Activated gamma-delta T cell treated with anti-CD3 and anti-CD28 coated beads, Interleukin-2, amount 50 U/mL, for 16 hours (primary cell): ENCODE results near the gene SCLY.
"Not testable (repeated sequence)": the region's sequence is repeated elsewhere in the genome, so short reads cannot be mapped to it uniquely, and the experiment has no call there.

Experiments used
- DNase-seq: peaks from one replicate; pipeline ENCODE4 v3.0.0-alpha.2; 2020; ENCODE audit warnings: low read depth

SCLY gene, protein sequence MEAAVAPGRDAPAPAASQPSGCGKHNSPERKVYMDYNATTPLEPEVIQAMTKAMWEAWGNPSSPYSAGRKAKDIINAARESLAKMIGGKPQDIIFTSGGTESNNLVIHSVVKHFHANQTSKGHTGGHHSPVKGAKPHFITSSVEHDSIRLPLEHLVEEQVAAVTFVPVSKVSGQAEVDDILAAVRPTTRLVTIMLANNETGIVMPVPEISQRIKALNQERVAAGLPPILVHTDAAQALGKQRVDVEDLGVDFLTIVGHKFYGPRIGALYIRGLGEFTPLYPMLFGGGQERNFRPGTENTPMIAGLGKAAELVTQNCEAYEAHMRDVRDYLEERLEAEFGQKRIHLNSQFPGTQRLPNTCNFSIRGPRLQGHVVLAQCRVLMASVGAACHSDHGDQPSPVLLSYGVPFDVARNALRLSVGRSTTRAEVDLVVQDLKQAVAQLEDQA

DNA sequence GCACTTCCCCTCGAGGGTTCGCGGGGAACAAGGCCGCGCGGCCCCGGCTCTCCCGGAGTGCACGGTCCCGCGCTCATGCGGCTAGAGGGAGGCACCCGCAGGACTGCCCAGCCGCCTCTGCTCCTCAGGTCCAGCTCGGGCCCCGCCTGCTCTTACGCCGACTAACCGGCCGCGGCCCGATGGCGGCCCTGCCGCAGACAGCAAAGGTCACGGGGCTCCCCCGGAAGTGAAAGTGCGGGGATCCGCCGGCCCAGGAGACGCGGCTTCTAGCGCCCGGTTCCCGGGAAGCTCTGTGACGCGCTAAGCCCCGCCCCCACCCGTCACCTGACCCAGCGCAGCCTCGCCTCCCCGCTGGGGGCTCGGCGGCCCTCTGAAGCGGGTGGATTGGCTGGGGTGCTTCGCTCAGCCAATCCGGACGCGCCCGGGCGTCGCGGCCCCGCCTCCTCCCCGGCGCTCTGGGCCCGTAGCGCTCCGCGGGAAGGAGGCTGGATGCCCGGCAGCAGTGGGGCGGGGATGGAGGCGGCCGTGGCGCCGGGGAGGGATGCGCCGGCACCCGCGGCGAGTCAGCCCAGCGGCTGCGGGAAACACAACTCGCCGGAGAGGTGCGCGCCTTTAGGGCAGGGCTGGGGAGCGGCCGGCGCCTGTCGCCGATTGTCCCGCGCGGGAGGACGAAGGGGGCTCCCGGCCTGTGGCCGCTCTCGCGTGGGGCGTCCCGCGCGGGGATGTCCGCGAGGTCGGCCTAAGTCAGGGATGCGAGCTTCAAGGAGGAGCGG is at the start of gene SCLY:
SCLY (plus strand) TSS at position 460 of the 773 bp plus-strand sequence; CDS start at position 514, 54 bp downstream.
- peak; percentile 94 for DNase-seq

GRCh38 chr2:238013806-238014205 is 47.0 kb upstream of the SCLY start:
- no peak for DNase-seq

GRCh38 chr2:238015705-238016104 is 45.1 kb upstream of the SCLY start:
- DNase-seq, result no peak

DNA sequence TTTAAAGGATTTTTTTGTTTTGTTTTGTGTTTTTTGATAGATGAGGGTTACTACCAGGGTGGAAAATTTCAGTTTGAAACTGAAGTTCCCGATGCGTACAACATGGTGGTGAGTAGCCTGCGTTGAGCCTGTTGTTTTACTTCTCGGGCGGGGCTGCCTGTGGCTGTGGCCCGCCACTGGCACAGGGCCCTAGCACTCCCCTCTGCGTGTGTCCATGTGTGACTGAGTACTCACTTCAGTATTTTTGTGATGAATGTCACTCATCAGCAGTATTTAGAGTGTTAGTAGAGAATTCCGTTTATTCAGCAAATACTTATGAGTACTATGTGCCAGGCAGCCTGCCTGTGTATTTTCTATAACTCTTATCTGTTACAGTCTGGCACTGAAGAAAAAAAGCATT is 44.3 kb upstream of the SCLY start:
- DNase-seq, result no peak

DNA sequence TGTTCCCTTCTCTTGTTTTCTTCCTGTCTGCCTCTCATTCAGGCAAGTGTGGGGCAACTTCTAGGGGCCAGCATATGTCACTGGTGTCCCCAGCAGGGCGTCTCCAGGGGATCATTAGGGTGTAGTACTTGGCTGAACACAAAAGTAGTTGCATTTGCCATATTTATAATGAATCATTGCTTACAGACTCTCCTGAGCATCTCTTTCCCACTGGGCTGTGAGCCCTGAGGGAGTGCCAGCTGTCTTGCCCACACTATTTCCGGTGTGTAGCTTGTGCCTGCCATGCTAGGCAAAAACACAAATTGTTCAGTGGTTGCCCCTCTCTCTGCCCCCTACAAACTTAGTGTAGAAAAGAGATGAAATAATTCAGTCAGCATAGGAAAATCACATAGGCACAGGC is 40.8 kb upstream of the SCLY start:
- DNase-seq, result no peak

DNA sequence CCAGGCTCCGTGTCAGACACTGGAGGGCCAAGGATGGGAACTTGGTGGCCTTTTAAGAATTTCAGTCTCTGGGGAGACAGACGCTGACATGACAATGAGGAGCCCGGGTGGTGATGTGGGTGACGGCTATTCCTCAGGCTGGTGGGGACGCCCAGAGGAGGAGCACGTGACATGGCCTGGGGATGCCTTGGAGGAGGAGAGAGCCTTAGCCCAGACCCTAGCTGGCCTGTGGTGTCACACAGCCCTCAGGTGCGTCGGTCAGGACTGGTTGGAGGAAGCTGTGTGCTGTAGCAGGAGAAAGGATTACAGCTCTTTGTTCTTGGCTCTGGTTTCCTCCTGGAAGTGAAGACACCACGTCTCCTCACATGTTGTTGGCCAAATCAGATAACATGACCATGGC is 40.0 kb upstream of the SCLY start:
- no peak for DNase-seq

GRCh38 chr2:238021327-238021726 is 39.5 kb upstream of the SCLY start:
- no peak for DNase-seq

DNA sequence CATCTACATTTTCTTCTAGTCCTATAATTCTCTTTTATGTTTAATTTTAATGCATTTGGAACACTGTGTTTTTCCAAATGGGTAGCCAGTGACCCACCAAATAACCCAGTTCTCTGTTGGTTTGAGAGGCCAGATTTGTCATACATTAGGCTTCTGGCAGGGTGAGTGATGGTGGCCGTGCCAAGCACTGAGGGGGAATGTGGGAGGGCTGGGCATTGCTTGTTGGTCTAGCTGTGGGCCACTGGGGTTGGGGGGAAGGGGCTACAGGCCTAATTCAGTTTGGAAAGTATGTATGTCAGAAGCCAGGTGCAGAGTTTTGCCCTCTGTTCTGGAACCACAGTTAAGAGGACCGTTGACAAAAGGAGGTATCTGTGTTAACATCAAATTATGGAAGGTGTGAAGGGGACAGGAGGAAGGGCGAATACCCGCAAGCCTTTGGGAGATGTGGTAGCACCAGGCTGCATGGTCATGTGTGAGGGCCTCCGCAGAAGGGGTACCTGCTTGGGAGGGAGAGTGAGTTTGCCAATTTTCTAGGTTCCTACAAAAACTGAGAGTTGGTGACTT is 38.1 kb upstream of the SCLY start:
- no peak for DNase-seq

- no peak for DNase-seq
Observed at GRCh38 chr2:238023608-238024007, 37.2 kb upstream of the SCLY start.

- no peak for DNase-seq
Observed at GRCh38 chr2:238024986-238025385, 35.8 kb upstream of the SCLY start.

DNA sequence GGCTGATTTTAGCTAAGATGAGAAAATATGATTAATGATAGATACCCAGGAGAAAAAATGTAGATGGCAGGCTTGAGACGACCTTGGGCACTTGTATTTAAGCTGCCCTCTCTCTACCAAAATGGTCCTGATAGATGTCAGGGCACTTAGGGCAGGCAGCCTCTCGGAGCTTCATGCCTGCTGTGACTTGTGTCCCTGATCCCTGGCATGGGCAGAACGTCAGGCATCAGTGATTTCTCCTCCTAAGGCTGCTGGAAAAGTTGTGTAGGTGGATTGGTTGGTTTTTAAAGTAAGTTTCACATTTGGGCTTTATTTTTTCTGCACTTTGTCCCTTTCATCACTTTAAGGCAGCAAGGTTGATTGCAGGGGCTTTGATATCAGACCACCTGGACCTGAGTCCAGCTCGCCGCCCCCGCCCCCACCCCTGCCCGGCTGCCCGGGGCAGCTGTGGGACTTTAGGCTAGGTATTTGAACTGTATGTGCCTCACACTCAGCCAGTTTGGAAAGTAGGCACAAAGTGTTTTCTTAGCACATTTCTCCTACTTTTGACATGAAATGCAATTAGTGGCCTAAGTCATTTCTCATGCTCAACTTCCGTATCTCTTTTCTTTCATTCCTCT is 35.0 kb upstream of the SCLY start:
- DNase-seq, result no peak

DNA sequence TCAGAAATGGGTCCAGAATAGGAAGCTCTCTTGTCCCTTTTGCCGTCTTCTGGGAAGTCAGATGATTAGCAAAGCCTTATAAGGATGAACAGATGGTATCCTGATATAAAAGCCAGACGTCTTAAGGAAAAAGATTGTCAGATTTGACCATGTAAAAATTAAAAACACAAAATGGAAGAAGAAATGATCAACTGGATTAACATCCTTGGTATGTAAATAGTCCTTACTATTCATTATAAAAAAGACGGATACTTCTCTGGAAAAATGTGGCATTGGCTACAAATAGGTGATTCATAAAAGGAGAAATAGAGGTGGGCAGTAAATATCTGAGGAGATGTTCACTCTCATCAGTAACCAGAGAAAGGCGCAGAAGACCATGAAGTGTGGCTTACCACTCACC is 33.7 kb upstream of the SCLY start:
- no peak for DNase-seq

DNA sequence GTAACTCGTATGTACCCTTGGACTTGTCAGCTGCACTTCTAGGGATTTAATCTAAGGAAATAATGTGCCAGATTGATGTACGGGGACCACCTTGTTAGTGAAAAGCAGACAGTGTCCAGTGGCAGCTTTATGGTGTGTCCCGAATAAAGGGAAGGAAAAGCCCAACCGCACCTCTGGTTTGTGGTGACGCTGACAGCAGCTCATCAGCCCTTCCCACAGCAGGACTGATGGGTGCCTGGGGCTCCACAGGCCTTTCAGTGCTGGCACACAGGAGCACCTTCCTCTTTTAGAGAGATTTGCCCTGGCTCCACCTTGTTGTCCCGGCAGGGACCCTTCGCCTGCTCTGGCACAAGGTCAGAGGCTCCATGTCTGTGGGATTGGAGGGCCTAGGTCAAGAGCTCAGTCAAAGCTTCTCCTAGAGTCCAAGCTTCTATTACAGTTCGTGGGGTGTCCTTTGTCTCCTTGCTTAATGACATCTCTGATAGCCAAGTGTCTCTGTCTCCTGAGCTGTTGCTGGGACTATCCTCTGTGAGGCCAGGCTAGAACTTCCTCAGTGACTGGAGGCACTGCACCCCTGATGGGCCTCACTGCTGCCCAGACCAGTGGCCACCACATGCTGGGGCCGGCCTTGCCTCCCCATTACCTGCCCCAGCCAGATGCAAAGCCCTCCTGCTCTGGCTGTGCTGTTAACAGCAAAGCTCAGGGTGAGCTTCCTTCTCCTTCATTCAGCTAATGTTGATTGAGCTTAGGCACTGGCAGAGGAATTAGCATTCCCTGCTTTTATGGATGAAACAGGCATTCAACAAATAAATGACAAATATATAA is 33.0 kb upstream of the SCLY start:
- no peak for DNase-seq

- DNase-seq, result no peak
Observed at GRCh38 chr2:238029853-238030252, 30.9 kb upstream of the SCLY start.

DNA sequence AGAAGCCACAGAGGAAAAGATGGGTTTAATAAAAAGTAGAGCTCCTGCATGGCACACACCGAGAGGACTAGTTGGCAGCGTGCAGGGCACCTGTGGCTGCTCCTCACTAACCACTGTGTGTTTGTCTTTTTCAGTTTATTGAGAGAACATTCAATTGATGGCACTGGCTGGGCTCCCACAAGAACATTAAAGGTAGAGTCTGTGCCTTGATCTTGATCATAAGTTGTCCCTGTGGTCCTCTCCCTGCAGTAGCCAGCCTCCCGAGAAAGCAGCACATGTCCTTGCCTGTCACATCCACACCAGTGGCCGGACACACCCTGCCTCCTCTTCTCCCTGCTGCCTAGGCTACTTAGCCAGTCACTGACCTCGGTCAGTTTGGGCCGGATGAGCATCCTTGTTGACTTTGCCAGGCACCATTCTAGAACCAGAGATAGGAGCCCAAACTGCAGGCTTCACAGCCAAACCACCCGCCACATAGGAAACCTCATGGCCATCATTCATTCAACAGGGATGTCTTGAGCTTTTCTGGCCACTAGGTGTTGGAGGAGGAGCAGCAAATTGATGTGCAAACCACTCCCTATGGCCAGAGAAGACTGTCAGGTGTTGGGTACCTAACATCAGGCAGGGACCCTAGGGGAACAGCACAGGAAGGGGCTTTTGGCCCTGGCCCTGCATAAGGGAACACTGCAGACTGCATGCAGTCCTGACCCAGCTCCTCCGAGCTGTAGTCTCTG is 30.2 kb upstream of the SCLY start:
- DNase-seq, result no peak

GRCh38 chr2:238031751-238032150 is 29.1 kb upstream of the SCLY start:
- no peak for DNase-seq

DNA sequence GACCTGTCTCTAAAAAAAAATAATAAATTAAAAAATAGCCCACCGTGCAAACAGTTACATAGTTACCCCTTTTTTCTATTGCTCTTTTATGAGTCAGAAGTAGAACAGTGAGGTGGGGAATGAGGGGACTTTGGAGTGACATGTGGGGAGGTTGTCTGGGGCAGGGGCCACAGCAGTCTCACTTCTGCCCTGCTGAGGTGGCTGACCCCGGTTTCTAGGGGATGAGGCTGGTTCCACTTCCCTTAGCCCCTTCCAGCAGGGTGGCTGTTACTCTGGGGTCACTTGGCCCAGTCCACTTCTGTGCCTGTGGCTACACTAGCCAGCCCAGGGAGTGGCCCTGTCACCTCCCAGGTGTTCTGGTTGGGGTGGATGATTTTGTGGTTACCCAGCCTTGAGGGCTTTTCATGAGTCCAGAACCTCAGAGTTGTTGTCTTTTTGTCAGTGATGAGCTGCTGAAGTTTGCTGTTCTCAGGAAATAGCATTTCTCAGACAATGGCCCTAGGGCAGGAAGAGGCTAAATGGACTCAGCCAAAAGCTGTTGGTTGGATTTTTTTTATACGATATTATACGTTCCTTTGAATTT is 28.0 kb upstream of the SCLY start:
- no peak for DNase-seq

DNA sequence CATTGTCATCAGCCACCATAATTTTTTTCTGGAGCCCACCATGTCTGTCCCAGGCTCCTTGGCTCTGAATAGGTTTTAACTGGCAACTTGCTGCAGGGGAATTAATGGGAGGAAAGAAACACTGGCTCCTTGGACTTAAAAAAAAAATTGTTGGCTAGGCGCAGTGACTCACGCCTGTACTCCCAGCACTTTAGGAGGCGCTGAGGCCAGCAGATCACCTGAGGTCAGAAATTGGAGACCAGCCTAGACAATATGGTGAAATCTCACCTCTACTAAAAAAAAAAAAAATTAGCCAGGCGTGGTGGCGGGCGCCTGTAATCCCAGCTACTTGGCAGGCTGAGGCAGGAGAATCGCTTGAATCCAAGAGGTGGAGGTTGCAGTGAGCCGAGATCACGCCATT is 26.8 kb upstream of the SCLY start:
- not testable (repeated sequence) for DNase-seq

GRCh38 chr2:238038203-238038602 is 22.6 kb upstream of the SCLY start:
- DNase-seq, result no peak

GRCh38 chr2:238039151-238039550 is 21.6 kb upstream of the SCLY start:
- DNase-seq, result no peak

GRCh38 chr2:238039985-238040384 is 20.8 kb upstream of the SCLY start:
- DNase-seq, result no peak
